Activated CD4-positive, alpha-beta T cell treated with anti-CD3 and anti-CD28 coated beads for 24 hours (primary cell): ENCODE results near the gene MRPL23.

Experiments used
- DNase-seq, 2 donors: peaks; one replicate each; pipeline ENCODE4 v3.0.0-alpha.2; 2020; ENCODE audit warnings: low read depth in 2 of 2

The MRPL23 gene

GRCh38 chr11:1921574-1922141 lies 25.5 kb upstream of the MRPL23 start:
- no peak for DNase-seq

- no peak for DNase-seq
Measured at GRCh38 chr11:1922481-1923081, 24.6 kb upstream of the MRPL23 start.

GRCh38 chr11:1923201-1923956 lies 23.8 kb upstream of the MRPL23 start:
- DNase-seq, result no peak

GRCh38 chr11:1924181-1924580 lies 23.0 kb upstream of the MRPL23 start:
- no peak for DNase-seq

- no peak for DNase-seq
Measured at GRCh38 chr11:1924646-1925372, 22.3 kb upstream of the MRPL23 start.

- no peak for DNase-seq
Measured at GRCh38 chr11:1925373-1926155, 21.6 kb upstream of the MRPL23 start.

- no peak for DNase-seq
Measured at GRCh38 chr11:1926156-1927025, 20.7 kb upstream of the MRPL23 start.

GRCh38 chr11:1927026-1927847 lies 19.9 kb upstream of the MRPL23 start:
- DNase-seq, result no peak

GRCh38 chr11:1927848-1928469 lies 19.2 kb upstream of the MRPL23 start:
- no peak for DNase-seq

GRCh38 chr11:1928470-1928890 lies 18.7 kb upstream of the MRPL23 start:
- no peak for DNase-seq

GRCh38 chr11:1928891-1929541 lies 18.1 kb upstream of the MRPL23 start:
- DNase-seq, result no peak

- DNase-seq, result no peak
Measured at GRCh38 chr11:1929621-1930461, 17.3 kb upstream of the MRPL23 start.

- DNase-seq, result no peak
Measured at GRCh38 chr11:1930462-1930830, 16.7 kb upstream of the MRPL23 start.

- no peak for DNase-seq
Measured at GRCh38 chr11:1931341-1932104, 15.6 kb upstream of the MRPL23 start.

GRCh38 chr11:1932105-1932480 lies 15.0 kb upstream of the MRPL23 start:
- no peak for DNase-seq

- DNase-seq, result no peak
Measured at GRCh38 chr11:1932681-1933080, 14.5 kb upstream of the MRPL23 start.
